Measurements from ENCODE around the gene FOXC1.

Gene FOXC1

DNA sequence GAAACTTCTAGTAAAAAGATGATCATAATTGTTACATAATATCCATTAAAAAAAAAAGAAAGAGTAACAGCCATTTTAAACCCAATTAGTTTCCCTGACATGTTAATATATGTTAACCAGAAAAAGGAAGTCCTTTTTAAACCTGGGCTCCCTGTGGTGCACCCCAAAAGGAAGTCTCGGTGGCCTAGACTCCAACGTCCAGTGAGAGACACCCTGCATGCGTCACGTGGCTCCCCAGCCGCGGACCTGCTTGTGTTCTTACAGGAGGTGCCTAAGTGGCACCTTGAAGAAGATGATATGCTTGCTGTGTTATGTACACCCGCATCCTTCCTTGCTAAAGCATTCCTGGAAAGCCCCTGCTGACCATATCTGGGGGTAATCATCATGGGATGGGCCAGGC lies 50.1 kb downstream of the FOXC1 start:
- DNase-seq = no peak
- Histone ChIP-seq H3K27ac (no peak overlapping the region), H3K9me3 (no peaks in the 10 kb centered on the region), H3K4me1 (peaks cover 0 to 17% (median 2%) of the 10 kb centered on the region in 4 donors), H3K36me3 (no peaks in the 10 kb centered on the region), H3K4me3 (no peak overlapping the region), H3K27me3 (no peaks in the 10 kb centered on the region)
- TF ChIP-seq, protein P1, sequence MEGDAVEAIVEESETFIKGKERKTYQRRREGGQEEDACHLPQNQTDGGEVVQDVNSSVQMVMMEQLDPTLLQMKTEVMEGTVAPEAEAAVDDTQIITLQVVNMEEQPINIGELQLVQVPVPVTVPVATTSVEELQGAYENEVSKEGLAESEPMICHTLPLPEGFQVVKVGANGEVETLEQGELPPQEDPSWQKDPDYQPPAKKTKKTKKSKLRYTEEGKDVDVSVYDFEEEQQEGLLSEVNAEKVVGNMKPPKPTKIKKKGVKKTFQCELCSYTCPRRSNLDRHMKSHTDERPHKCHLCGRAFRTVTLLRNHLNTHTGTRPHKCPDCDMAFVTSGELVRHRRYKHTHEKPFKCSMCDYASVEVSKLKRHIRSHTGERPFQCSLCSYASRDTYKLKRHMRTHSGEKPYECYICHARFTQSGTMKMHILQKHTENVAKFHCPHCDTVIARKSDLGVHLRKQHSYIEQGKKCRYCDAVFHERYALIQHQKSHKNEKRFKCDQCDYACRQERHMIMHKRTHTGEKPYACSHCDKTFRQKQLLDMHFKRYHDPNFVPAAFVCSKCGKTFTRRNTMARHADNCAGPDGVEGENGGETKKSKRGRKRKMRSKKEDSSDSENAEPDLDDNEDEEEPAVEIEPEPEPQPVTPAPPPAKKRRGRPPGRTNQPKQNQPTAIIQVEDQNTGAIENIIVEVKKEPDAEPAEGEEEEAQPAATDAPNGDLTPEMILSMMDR (IDR thresholded peaks at IDR 0.05) = no peak
- intact Hi-C loops (cut with DNase I; ENCODE audit: low total_unique reads) = no loop called here

DNA sequence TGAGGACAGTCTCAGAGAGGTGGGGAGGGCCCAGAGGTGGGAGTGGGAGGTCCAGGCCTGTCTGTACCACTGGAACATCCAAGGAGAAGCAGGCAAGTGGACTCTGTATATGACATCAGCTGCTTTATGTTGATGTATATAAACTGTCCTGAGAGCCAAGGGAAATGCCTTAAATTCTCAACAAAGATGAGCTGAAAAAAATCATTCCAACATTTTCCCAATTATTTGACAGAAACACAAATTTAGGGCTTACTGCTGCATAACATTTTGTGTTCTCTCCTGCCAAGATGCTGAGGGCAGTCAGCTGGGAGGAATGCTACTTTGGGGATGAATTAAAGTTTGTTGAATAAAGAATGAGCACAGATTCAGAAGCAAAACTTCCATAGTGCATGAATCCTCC lies 52.8 kb downstream of the FOXC1 start:
- Histone ChIP-seq H3K9me3 (no peaks in the 10 kb centered on the region), H3K27me3 (no peaks in the 10 kb centered on the region), H3K27ac (peak overlapping the region in 1 of 2 donors; percentile 45), H3K36me3 (no peaks in the 10 kb centered on the region), H3K4me1 (peaks cover 0 to 17% (median 2%) of the 10 kb centered on the region in 4 donors), H3K4me3 (no peak overlapping the region)
- TF ChIP-seq, protein P1 (IDR thresholded peaks at IDR 0.05) = no peak
- DNase-seq = no peak
- intact Hi-C loops (cut with DNase I; ENCODE audit: low total_unique reads) = no loop called here
